ENCODE results near the gene ITPRID1.

GRCh38 chr7:31652063-31652326 lies 138.1 kb downstream of the ITPRID1 start:
- no peak for TF ChIP-seq CTCF (conservative IDR thresholded peaks at IDR 0.05; ENCODE audit: low read length)
- no peak for TF ChIP-seq EZH2phosphoT487 (IDR thresholded peaks at IDR 0.05; ENCODE audit: borderline replicate concordance)
